ENCODE data around the gene CAB39L.
"Not testable (repeated sequence)": the region's sequence is repeated elsewhere in the genome, so short reads cannot be mapped to it uniquely, and the experiment has no call there.

Gene CAB39L

GRCh38 chr13:49302817-49303216 is 141.0 kb downstream of the CAB39L start:
- H3K4me1 ChIP-seq (ENCODE audit: control insufficient read depth, insufficient read depth, low read length), result peaks cover 40% of the 10 kb centered on the region
- peaks cover 0 to 5% of the 10 kb centered on the region in 2 donors for H3K36me3 ChIP-seq (ENCODE audit: control insufficient read depth in 2 of 2, insufficient read depth in 2 of 2, low read length in 2 of 2)
- H3K4me3 ChIP-seq (ENCODE audit: low read length in 2 of 2), result no peak overlapping the region
- peak overlapping the region; percentile 78 for H3K27ac ChIP-seq (ENCODE audit: low read length)
- no peaks in the 10 kb centered on the region for H3K27me3 ChIP-seq (ENCODE audit: control insufficient read depth in 1 of 2, insufficient read depth in 2 of 2, low read length in 2 of 2)
- no peak overlapping the region for H3K9ac ChIP-seq (ENCODE audit: low read length in 2 of 2)
- no peaks in the 10 kb centered on the region for H3K9me3 ChIP-seq (ENCODE audit: control insufficient read depth in 2 of 2, low read length in 2 of 2)

DNA sequence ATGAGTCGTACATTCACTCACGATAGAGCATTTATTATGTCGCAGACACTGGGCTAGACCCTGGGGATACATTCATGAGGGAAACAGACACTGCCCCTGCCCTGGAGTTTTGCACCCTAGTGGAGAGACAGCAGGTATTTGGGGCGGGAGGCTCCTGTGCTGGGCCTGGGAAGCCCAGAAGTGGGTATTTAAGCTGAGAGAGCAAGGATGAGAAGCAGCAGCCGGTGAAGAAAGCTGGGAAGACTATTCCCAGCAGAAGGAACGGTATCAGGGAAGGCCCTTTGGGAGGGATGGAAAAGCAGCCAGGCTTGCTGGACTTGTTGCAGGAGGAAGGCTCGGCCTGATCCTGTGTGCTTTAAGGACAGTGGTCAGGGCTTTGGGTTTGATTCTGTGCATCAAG is 141.6 kb downstream of the CAB39L start:
- peaks cover 0 to 5% of the 10 kb centered on the region in 2 donors for H3K36me3 ChIP-seq (ENCODE audit: control insufficient read depth in 2 of 2, insufficient read depth in 2 of 2, low read length in 2 of 2)
- H3K27ac ChIP-seq (ENCODE audit: low read length), result peak overlapping the region; percentile 78
- H3K4me3 ChIP-seq (ENCODE audit: low read length in 2 of 2), result no peak overlapping the region
- H3K9me3 ChIP-seq (ENCODE audit: control insufficient read depth in 2 of 2, low read length in 2 of 2), result no peaks in the 10 kb centered on the region
- H3K4me1 ChIP-seq (ENCODE audit: control insufficient read depth, insufficient read depth, low read length), result peaks cover 36% of the 10 kb centered on the region
- no peaks in the 10 kb centered on the region for H3K27me3 ChIP-seq (ENCODE audit: control insufficient read depth in 1 of 2, insufficient read depth in 2 of 2, low read length in 2 of 2)
- H3K9ac ChIP-seq (ENCODE audit: low read length in 2 of 2), result no peak overlapping the region

- peaks cover 30% of the 10 kb centered on the region for H3K4me1 ChIP-seq (ENCODE audit: control insufficient read depth, insufficient read depth, low read length)
- H3K27me3 ChIP-seq (ENCODE audit: control insufficient read depth in 1 of 2, insufficient read depth in 2 of 2, low read length in 2 of 2), result no peaks in the 10 kb centered on the region
- H3K9ac ChIP-seq (ENCODE audit: low read length in 2 of 2), result peak overlapping the region; percentile 46 to 62
- peak overlapping the region; percentile 18 for H3K27ac ChIP-seq (ENCODE audit: low read length)
- H3K9me3 ChIP-seq (ENCODE audit: control insufficient read depth in 2 of 2, low read length in 2 of 2), result no peaks in the 10 kb centered on the region
- H3K4me3 ChIP-seq (ENCODE audit: low read length in 2 of 2), result peak overlapping the region; percentile 49 to 67
- peaks cover 0 to 2% of the 10 kb centered on the region in 2 donors for H3K36me3 ChIP-seq (ENCODE audit: control insufficient read depth in 2 of 2, insufficient read depth in 2 of 2, low read length in 2 of 2)
These were observed 142.9 kb downstream of the CAB39L start for GRCh38 chr13:49300739-49301589.

DNA sequence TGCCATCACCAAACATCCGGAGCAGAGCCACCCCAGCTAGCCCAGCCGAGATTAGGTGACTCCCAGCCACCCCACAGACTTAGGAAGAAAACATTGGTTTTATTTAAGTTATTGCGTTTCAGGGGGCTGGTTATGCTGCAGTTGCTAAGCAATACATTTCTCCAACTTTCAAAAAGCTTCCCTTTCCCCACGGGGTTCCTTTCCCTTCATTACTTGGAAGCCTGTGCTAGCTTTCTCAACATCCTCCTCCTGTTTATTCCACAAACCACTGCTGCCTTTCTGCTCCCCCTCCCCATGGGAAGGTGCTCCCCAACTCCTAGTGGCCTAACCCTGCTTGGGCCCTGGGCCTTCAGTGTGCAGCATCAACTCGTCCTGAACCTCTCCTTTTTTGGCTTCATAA is 143.6 kb downstream of the CAB39L start:
- Histone ChIP-seq H3K4me1 (ENCODE audit: control insufficient read depth, insufficient read depth, low read length) (peaks cover 23% of the 10 kb centered on the region), H3K27ac (ENCODE audit: low read length) (peak overlapping the region; percentile 18), H3K9me3 (ENCODE audit: control insufficient read depth in 2 of 2, low read length in 2 of 2) (no peaks in the 10 kb centered on the region)

GRCh38 chr13:49298903-49299605 is 144.8 kb downstream of the CAB39L start:
- H3K36me3 ChIP-seq (ENCODE audit: control insufficient read depth in 2 of 2, insufficient read depth in 2 of 2, low read length in 2 of 2), result peaks cover 3% of the 10 kb centered on the region in 2 donors
- peak overlapping the region; percentile 37 for H3K27ac ChIP-seq (ENCODE audit: low read length)
- H3K4me3 ChIP-seq (ENCODE audit: low read length in 2 of 2), result no peak overlapping the region
- no peaks in the 10 kb centered on the region for H3K27me3 ChIP-seq (ENCODE audit: control insufficient read depth in 1 of 2, insufficient read depth in 2 of 2, low read length in 2 of 2)
- H3K9me3 ChIP-seq (ENCODE audit: control insufficient read depth in 2 of 2, low read length in 2 of 2), result no peaks in the 10 kb centered on the region
- no peak overlapping the region for H3K9ac ChIP-seq (ENCODE audit: low read length in 2 of 2)
- H3K4me1 ChIP-seq (ENCODE audit: control insufficient read depth, insufficient read depth, low read length), result peaks cover 14% of the 10 kb centered on the region

More for the DNA sequence above, 143.6 kb downstream of the CAB39L start:
- Histone ChIP-seq H3K4me3 (ENCODE audit: low read length in 2 of 2) (no peak overlapping the region), H3K36me3 (ENCODE audit: control insufficient read depth in 2 of 2, insufficient read depth in 2 of 2, low read length in 2 of 2) (peaks cover 0 to 3% of the 10 kb centered on the region in 2 donors), H3K9ac (ENCODE audit: low read length in 2 of 2) (no peak overlapping the region), H3K27me3 (ENCODE audit: control insufficient read depth in 1 of 2, insufficient read depth in 2 of 2, low read length in 2 of 2) (no peaks in the 10 kb centered on the region)

GRCh38 chr13:49298416-49298815 is 145.4 kb downstream of the CAB39L start:
- Histone ChIP-seq H3K4me3 (ENCODE audit: low read length in 2 of 2) (no peak overlapping the region), H3K36me3 (ENCODE audit: control insufficient read depth in 2 of 2, insufficient read depth in 2 of 2, low read length in 2 of 2) (peaks cover 3 to 4% of the 10 kb centered on the region in 2 donors), H3K27ac (ENCODE audit: low read length) (no peak overlapping the region), H3K4me1 (ENCODE audit: control insufficient read depth, insufficient read depth, low read length) (peaks cover 11% of the 10 kb centered on the region), H3K9me3 (ENCODE audit: control insufficient read depth in 2 of 2, low read length in 2 of 2) (no peaks in the 10 kb centered on the region), H3K27me3 (ENCODE audit: control insufficient read depth in 1 of 2, insufficient read depth in 2 of 2, low read length in 2 of 2) (no peaks in the 10 kb centered on the region), H3K9ac (ENCODE audit: low read length in 2 of 2) (no peak overlapping the region)

DNA sequence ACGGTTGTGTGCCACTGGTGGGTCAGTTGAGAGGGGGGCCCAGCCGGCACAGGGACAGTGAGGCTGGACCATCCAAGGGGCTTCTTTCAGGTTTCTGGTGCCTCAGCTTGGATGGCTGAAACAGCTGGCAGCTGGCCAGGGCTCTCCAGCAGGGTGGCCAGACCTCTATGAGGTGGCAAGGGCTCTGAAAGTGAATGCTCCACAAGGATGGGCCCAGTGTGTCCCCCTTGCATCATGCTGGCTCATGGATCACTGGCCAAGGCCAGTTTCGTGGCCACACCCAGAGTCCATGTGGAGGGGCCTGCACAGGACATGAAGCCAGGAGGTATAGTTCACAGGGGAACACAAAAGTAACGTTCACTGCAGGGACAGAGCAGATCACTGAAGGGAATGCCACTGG is 146.5 kb downstream of the CAB39L start:
- Histone ChIP-seq H3K4me1 (ENCODE audit: control insufficient read depth, insufficient read depth, low read length) (peaks cover 15% of the 10 kb centered on the region), H3K36me3 (ENCODE audit: control insufficient read depth in 2 of 2, insufficient read depth in 2 of 2, low read length in 2 of 2) (peaks cover 3 to 4% of the 10 kb centered on the region in 2 donors), H3K9me3 (ENCODE audit: control insufficient read depth in 2 of 2, low read length in 2 of 2) (no peaks in the 10 kb centered on the region), H3K27ac (ENCODE audit: low read length) (no peak overlapping the region), H3K4me3 (ENCODE audit: low read length in 2 of 2) (no peak overlapping the region), H3K27me3 (ENCODE audit: control insufficient read depth in 1 of 2, insufficient read depth in 2 of 2, low read length in 2 of 2) (no peaks in the 10 kb centered on the region), H3K9ac (ENCODE audit: low read length in 2 of 2) (no peak overlapping the region)

GRCh38 chr13:49296659-49297058 is 147.2 kb downstream of the CAB39L start:
- Histone ChIP-seq H3K27ac (ENCODE audit: low read length) (no peak overlapping the region), H3K4me1 (ENCODE audit: control insufficient read depth, insufficient read depth, low read length) (peaks cover 15% of the 10 kb centered on the region), H3K36me3 (ENCODE audit: control insufficient read depth in 2 of 2, insufficient read depth in 2 of 2, low read length in 2 of 2) (peaks cover 3 to 4% of the 10 kb centered on the region in 2 donors), H3K9ac (ENCODE audit: low read length in 2 of 2) (no peak overlapping the region), H3K4me3 (ENCODE audit: low read length in 2 of 2) (no peak overlapping the region), H3K9me3 (ENCODE audit: control insufficient read depth in 2 of 2, low read length in 2 of 2) (no peaks in the 10 kb centered on the region), H3K27me3 (ENCODE audit: control insufficient read depth in 1 of 2, insufficient read depth in 2 of 2, low read length in 2 of 2) (no peaks in the 10 kb centered on the region)

DNA sequence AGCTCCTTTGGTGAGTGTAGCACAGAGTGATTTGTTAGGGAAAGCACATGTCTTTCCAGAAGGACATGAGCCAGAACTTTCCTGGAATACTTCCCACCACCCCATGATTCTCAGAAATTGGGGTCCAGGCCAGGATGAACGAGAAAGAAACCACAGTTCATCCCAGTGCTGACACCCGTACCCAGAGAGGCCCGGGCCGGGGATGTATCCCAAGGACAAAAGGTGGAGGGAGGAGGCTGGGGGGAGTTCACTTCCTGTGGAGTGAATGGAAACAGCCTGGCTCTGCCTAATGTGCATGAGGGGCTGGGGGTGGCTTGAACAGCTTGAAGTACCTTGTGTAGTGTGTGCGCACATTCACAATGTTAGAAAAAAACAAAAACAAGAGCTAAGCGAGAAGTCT is 148.6 kb downstream of the CAB39L start:
- no peak overlapping the region for H3K9ac ChIP-seq (ENCODE audit: low read length in 2 of 2)
- peaks cover 7% of the 10 kb centered on the region for H3K4me1 ChIP-seq (ENCODE audit: control insufficient read depth, insufficient read depth, low read length)
- no peaks in the 10 kb centered on the region for H3K9me3 ChIP-seq (ENCODE audit: control insufficient read depth in 2 of 2, low read length in 2 of 2)
- H3K27me3 ChIP-seq (ENCODE audit: control insufficient read depth in 1 of 2, insufficient read depth in 2 of 2, low read length in 2 of 2), result no peaks in the 10 kb centered on the region
- H3K4me3 ChIP-seq (ENCODE audit: low read length in 2 of 2), result no peak overlapping the region
- H3K36me3 ChIP-seq (ENCODE audit: control insufficient read depth in 2 of 2, insufficient read depth in 2 of 2, low read length in 2 of 2), result peaks cover 3 to 6% of the 10 kb centered on the region in 2 donors
- H3K27ac ChIP-seq (ENCODE audit: low read length), result peak overlapping the region; percentile 24

- not testable (repeated sequence) for H3K36me3 ChIP-seq (ENCODE audit: control insufficient read depth in 2 of 2, insufficient read depth in 2 of 2, low read length in 2 of 2); H3K4me3 ChIP-seq (ENCODE audit: low read length in 2 of 2)
These were observed 149.1 kb downstream of the CAB39L start for GRCh38 chr13:49294723-49295122.

More at GRCh38 chr13:49294723-49295122, 149.1 kb downstream of the CAB39L start:
- H3K27ac ChIP-seq (ENCODE audit: low read length); H3K9me3 ChIP-seq (ENCODE audit: control insufficient read depth in 2 of 2, low read length in 2 of 2); H3K27me3 ChIP-seq (ENCODE audit: control insufficient read depth in 1 of 2, insufficient read depth in 2 of 2, low read length in 2 of 2); H3K9ac ChIP-seq (ENCODE audit: low read length in 2 of 2); H3K4me1 ChIP-seq (ENCODE audit: control insufficient read depth, insufficient read depth, low read length): not testable (repeated sequence)

Data from stomach smooth muscle (tissue), 2 donors.